B cell (primary cell): Measurements from ENCODE around the gene NCAPG2. TPM values are rescaled to one million over a fixed set of nuclear protein-coding genes. Genes with fewer than 3 reads are reported as not detected.

Source experiments
- ATAC-seq: fragments of 200-7000 bp; cut with Tn5 transposase; one replicate; pipeline ENCODE4 v1.10.0; 2021; ENCODE audit warnings: low read depth, mild to moderate bottlenecking, moderate number of reproducible peaks, moderate library complexity
- CTCF ChIA-PET: fragments of 350-600 bp; sonication (Branson Sonifier 250); formaldehyde crosslinking; loops from one replicate; lab custom pipeline; 2021; ENCODE audit warnings: antibody characterized with exemption, inconsistent platforms; lab: Charles Lee
- POLR2A ChIA-PET: fragments of 350-600 bp; sonication (Branson Sonifier 250); formaldehyde crosslinking; loops from one replicate; lab custom pipeline; 2021; ENCODE audit warnings: antibody characterized with exemption; lab: Charles Lee
- DNase-seq: peaks from one replicate; pipeline ENCODE4 v3.0.0; 2013
- H2AFZ ChIP-seq: 2 replicates; pipeline ENCODE4 v1.6.1; 2012; ENCODE audit warnings: mild to moderate bottlenecking, low read depth, low read length; ENCODE audit not compliant: insufficient read depth, poor library complexity, severe bottlenecking
- H3K27ac ChIP-seq, 2 donors: 1 replicate in 1 of 2; 2 replicates in 1 of 2; pipeline ENCODE4 v1.5.1; 2012 to 2013; ENCODE audit warnings: low read length in 2 of 2, mild to moderate bottlenecking in 2 of 2, moderate library complexity in 1 of 2
- H3K27me3 ChIP-seq, 4 experiments: fragments of 200-600 bp in 1 of 4; sonication (generic) in 1 of 4; replicated peaks in 1 of 4; 1 replicate in 2 of 4; 2 replicates in 2 of 4; pipeline versions ENCODE4 v1.6.1 to v1.7.0; 2013 to 2016; ENCODE audit warnings: low read length in 3 of 4, mild to moderate bottlenecking in 2 of 4, mixed read lengths in 1 of 4, moderate library complexity in 1 of 4; ENCODE audit not compliant: insufficient read depth in 4 of 4, control insufficient read depth in 3 of 4; ENCODE audit errors: control extremely low read depth in 1 of 4
- H3K36me3 ChIP-seq, 2 experiments: replicated peaks in 1 of 2; 1 replicate in 1 of 2; 2 replicates in 1 of 2; pipeline versions ENCODE4 v1.6.1 to v1.7.1; 2013; ENCODE audit warnings: low read length in 1 of 2; ENCODE audit not compliant: insufficient read depth in 2 of 2, control insufficient read depth in 1 of 2; ENCODE audit errors: control extremely low read depth in 1 of 2, extremely low read depth in 1 of 2
- H3K4me1 ChIP-seq, 2 donors: fragments of 200-600 bp in 1 of 2; sonication (generic) in 1 of 2; 1 replicate in 1 of 2; 2 replicates in 1 of 2; pipeline versions ENCODE4 v1.5.1 to v1.6.1; 2013 to 2017; ENCODE audit warnings: low read length in 2 of 2; ENCODE audit not compliant: control insufficient read depth in 2 of 2, insufficient read depth in 2 of 2
- H3K4me2 ChIP-seq: replicated peaks from 2 replicates; pipeline ENCODE3; 2012; ENCODE audit warnings: mild to moderate bottlenecking, low read depth, low read length; ENCODE audit not compliant: poor library complexity, severe bottlenecking
- H3K4me3 ChIP-seq, 5 experiments: fragments of 200-600 bp in 1 of 5; sonication (generic) in 1 of 5; 1 replicate in 3 of 5; 2 replicates in 2 of 5; pipeline versions ENCODE4 v1.5.1 to v1.7.0; 2011 to 2016; ENCODE audit warnings: low read length in 4 of 5, mild to moderate bottlenecking in 4 of 5, low read depth in 2 of 5, control low read depth in 1 of 5, moderate library complexity in 1 of 5; ENCODE audit not compliant: insufficient read depth in 1 of 5; ENCODE audit errors: control extremely low read depth in 1 of 5, extremely low read depth in 1 of 5
- H3K79me2 ChIP-seq: fragments of 200-600 bp; sonication (generic); one replicate; pipeline ENCODE4 v1.6.0; 2016; ENCODE audit warnings: low read length; ENCODE audit not compliant: control insufficient read depth, insufficient read depth
- H3K9ac ChIP-seq: fragments of 200-600 bp; sonication (generic); 2 replicates; pipeline ENCODE4 v1.6.1; 2017; ENCODE audit warnings: mild to moderate bottlenecking, low read length, moderate library complexity
- H3K9me3 ChIP-seq, 3 donors: one replicate each; pipeline versions ENCODE4 v1.6.1 to v1.7.1; 2013; ENCODE audit warnings: low read length in 2 of 3; ENCODE audit not compliant: control insufficient read depth in 2 of 3, insufficient read depth in 1 of 3; ENCODE audit errors: control extremely low read depth in 1 of 3
- H4K20me1 ChIP-seq: 2 replicates; pipeline ENCODE4 v1.6.0; 2012; ENCODE audit warnings: mild to moderate bottlenecking, low read length; ENCODE audit not compliant: insufficient read depth, control insufficient read depth, poor library complexity, severe bottlenecking
- H3K27ac Mint-ChIP-seq: one replicate; pipeline ENCODE4 v1.8.0; 2021; ENCODE audit warnings: mixed read lengths
- H3K27me3 Mint-ChIP-seq: one replicate; pipeline ENCODE4 v1.8.0; 2021; ENCODE audit warnings: mixed read lengths
- H3K4me1 Mint-ChIP-seq: one replicate; pipeline ENCODE4 v1.8.0; 2021; ENCODE audit warnings: mixed read lengths
- H3K4me3 Mint-ChIP-seq: one replicate; pipeline ENCODE4 v1.8.0; 2021; ENCODE audit warnings: mixed read lengths
- H3K9me3 Mint-ChIP-seq: one replicate; pipeline ENCODE4 v1.8.0; 2022; ENCODE audit warnings: mixed read lengths; ENCODE audit not compliant: insufficient read depth
- CTCF ChIP-seq: fragments of 200-600 bp; IDR thresholded peaks from one replicate; pipeline ENCODE4 v1.8.0; 2022; ENCODE audit warnings: antibody characterized with exemption, mild to moderate bottlenecking
- EZH2 ChIP-seq: IDR thresholded peaks from 2 replicates; pipeline ENCODE4 v1.6.1; 2012; ENCODE audit warnings: borderline replicate concordance, low read depth, mild to moderate bottlenecking, moderate library complexity, low read length; ENCODE audit not compliant: insufficient read depth, poor library complexity, severe bottlenecking
- WGBS: methylation state at CpG from one replicate; pipeline ENCODE4 v1.1.5; 2013; ENCODE audit warnings: missing lambda C conversion rate; ENCODE audit not compliant: insufficient coverage; 5-methylcytosine and 5-hydroxymethylcytosine counted together
- intact Hi-C: fragments of 100-400 bp; cut with micrococcal nuclease; formaldehyde crosslinking; loops from one replicate; pipeline ENCODE4 v1.10.0; 2022
- polyA plus RNA-seq: library from polyadenylated mRNA; depleted of rRNA; stranded (reverse); fragments of >200 nt; gene quantifications from 2 replicates; pipeline ENCODE4 v1.2.3, GENCODE V29; 2012
- total RNA-seq, 2 donors: library from RNA; stranded (reverse); fragments of 120-200 nt in 1 of 2; gene quantifications; 1 replicate in 1 of 2; 2 replicates in 1 of 2; pipeline versions ENCODE4 v1.2.3 to v1.2.4, GENCODE V29; 2013 to 2022

The NCAPG2 gene
- total and polyA plus RNA-seq, 2 donors (not counting 1 experiment from before 2014, with no cell fraction given): 2.9 to 9.8 TPM

GRCh38 chr7:158738841-158739240, 34.2 kb upstream of the NCAPG2 start:
- H3K27ac Mint-ChIP-seq: no peak overlapping the region
- DNase-seq (no peak), ATAC-seq (no peak)
- Histone ChIP-seq H3K9me3 (no peaks in the 10 kb centered on the region), H3K27ac (no peak overlapping the region), H3K27me3 (no peaks in the 10 kb centered on the region), H3K4me3 (no peak overlapping the region), H3K4me1 (no peaks in the 10 kb centered on the region), H2AFZ (no peak overlapping the region), H3K4me2 (no peak overlapping the region), H3K79me2 (no peaks in the 10 kb centered on the region), H3K36me3 (peaks cover 8 to 61% of the 10 kb centered on the region in 2 experiments), H4K20me1 (no peaks in the 10 kb centered on the region), H3K9ac (no peak overlapping the region)
- no peak for TF ChIP-seq CTCF
- TF ChIP-seq EZH2: no peak
- POLR2A ChIA-PET: no interaction called here
- WGBS: 97% methylated on average over 8 of the region's 15 CpGs
- intact Hi-C loops: no loop called here
- no peaks in the 10 kb centered on the region for H3K4me1 Mint-ChIP-seq
- CTCF ChIA-PET: interaction anchor here (0.5 kb wide), 1 partner anchor 87 kb away, joined by 3 read pairs; no protein-coding TSS in a partner anchor
- H3K9me3 Mint-ChIP-seq: no peaks in the 10 kb centered on the region
- no peak overlapping the region for H3K4me3 Mint-ChIP-seq
- no peaks in the 10 kb centered on the region for H3K27me3 Mint-ChIP-seq

- TF ChIP-seq EZH2: no peak
- TF ChIP-seq CTCF: no peak
Measured at GRCh38 chr7:158737064-158737695, 32.6 kb upstream of the NCAPG2 start.

More at GRCh38 chr7:158737064-158737695, 32.6 kb upstream of the NCAPG2 start:
- Histone ChIP-seq H3K27me3 (no peaks in the 10 kb centered on the region), H3K9ac (no peak overlapping the region), H2AFZ (no peak overlapping the region), H3K79me2 (no peaks in the 10 kb centered on the region), H3K36me3 (peaks cover 8 to 55% of the 10 kb centered on the region in 2 experiments), H3K27ac (no peak overlapping the region), H3K4me2 (no peak overlapping the region), H3K4me1 (no peaks in the 10 kb centered on the region), H3K4me3 (no peak overlapping the region), H4K20me1 (no peaks in the 10 kb centered on the region), H3K9me3 (no peaks in the 10 kb centered on the region)
- H3K4me3 Mint-ChIP-seq: no peak overlapping the region
- POLR2A ChIA-PET: no interaction called here
- ATAC-seq (no peak), DNase-seq (no peak)
- intact Hi-C loops: no loop called here
- WGBS: 96% methylated on average over 13 of the region's 19 CpGs
- H3K4me1 Mint-ChIP-seq: no peaks in the 10 kb centered on the region
- H3K27ac Mint-ChIP-seq: no peak overlapping the region
- H3K27me3 Mint-ChIP-seq: no peaks in the 10 kb centered on the region
- CTCF ChIA-PET: no interaction called here
- H3K9me3 Mint-ChIP-seq: no peaks in the 10 kb centered on the region
